ENCODE data around the gene PAPSS2. TPM values are rescaled to one million over a fixed set of nuclear protein-coding genes. Genes with fewer than 3 reads are reported as not detected.

PAPSS2 gene
- total and polyA plus RNA-seq, 2 donors (not counting 3 experiments of a cell fraction or from before 2014, with no cell fraction given), result 27.9 to 82.6 TPM

DNA sequence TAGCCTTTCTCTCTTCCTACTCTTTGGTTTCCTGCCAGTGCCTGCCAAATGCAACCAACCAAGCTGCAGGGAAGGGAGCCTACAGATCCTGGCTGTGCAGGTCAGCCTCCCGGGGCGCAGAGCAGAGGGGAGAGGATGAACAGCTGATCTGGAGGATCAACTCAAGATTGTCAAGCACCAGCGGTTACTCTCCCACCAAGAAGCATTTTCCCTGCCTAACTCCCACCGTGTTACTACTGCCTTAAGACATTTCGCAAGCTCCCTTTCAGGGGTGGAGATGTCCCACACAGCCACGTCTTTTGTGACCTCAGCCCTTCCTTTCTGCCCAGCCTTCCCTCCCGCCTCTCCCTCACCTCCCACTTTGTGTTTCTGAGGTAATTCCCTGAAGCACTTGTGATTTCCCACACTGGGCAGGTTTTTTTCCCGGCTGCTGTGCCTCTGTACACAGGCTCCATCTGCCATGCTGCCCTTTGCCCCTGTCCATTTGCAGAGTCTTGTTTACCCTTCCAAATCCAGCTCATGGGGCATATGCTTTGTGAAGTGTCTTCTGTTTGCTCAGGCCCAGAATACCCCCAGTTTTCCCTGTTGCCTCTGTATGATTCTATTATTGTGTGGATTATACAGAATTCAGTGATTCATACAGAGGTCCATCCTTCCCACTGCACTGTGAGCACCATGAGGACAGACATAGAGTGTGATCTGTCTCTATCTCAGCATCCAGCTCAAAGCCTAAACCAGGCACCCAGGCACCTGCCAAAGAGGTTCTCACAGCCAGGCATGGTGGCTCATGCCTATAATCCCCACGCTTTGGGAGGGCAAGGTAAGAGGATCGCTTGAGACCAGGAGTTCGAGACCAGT lies 40.9 kb upstream of the PAPSS2 start:
- Histone ChIP-seq H3K4me3 (replicated peaks in 1 of 3; ENCODE audit: insufficient read depth in 1 of 3, low read depth in 1 of 3, low read length in 3 of 3) (no peak overlapping the region), H3K4me2 (ENCODE audit: insufficient read depth, low read length) (no peak overlapping the region), H3K79me2 (ENCODE audit: control insufficient read depth, insufficient read depth, low read length) (no peaks in the 10 kb centered on the region), H3K36me3 (ENCODE audit: control insufficient read depth in 2 of 2, extremely low read depth in 1 of 2, insufficient read depth in 2 of 2, low read length in 2 of 2) (no peaks in the 10 kb centered on the region), H2AFZ (ENCODE audit: low read depth, low read length) (no peak overlapping the region), H3K27ac (ENCODE audit: insufficient read depth, low read depth, low read length) (no peak overlapping the region), H4K20me1 (replicated peaks; ENCODE audit: control insufficient read depth, extremely low read depth, insufficient read depth, low read length) (no peaks in the 10 kb centered on the region), H3K27me3 (ENCODE audit: control insufficient read depth in 2 of 2, insufficient read depth in 2 of 2, low read length in 2 of 2) (peaks cover 10 to 16% of the 10 kb centered on the region in 2 experiments), H3K9me3 (replicated peaks; ENCODE audit: control insufficient read depth, insufficient read depth, low read length) (no peaks in the 10 kb centered on the region), H3K9me1 (replicated peaks; ENCODE audit: control insufficient read depth, extremely low read depth, insufficient read depth, low read length) (no peaks in the 10 kb centered on the region), H3K4me1 (ENCODE audit: control insufficient read depth, extremely low read depth, insufficient read depth, low read length) (no peaks in the 10 kb centered on the region), H3K9ac (replicated peaks; ENCODE audit: extremely low read depth, insufficient read depth, low read length) (no peak overlapping the region)
- dilution Hi-C loops (cut with MboI; ENCODE audit: extremely low pct_ligation_motif_present, low sequenced_read_pairs) (no loop called here), intact Hi-C loops (cut with micrococcal nuclease) (no loop called here)
- ChIA-PET CTCF (interaction anchor here (1.4 kb wide), 1 partner anchor 14 kb away, joined by 3 read pairs; no protein-coding TSS in a partner anchor), POLR2A (no interaction called here)
- no peak for DNase-seq (ENCODE audit: low read depth, low spot score)
- no peak for FAIRE-seq
- TF ChIP-seq, protein P1, sequence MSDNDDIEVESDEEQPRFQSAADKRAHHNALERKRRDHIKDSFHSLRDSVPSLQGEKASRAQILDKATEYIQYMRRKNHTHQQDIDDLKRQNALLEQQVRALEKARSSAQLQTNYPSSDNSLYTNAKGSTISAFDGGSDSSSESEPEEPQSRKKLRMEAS (IDR thresholded peaks at IDR 0.05; ENCODE audit: insufficient read depth, insufficient read length), result no peak
- no peak for TF ChIP-seq POLR2AphosphoS5 (IDR thresholded peaks at IDR 0.05; ENCODE audit: insufficient read depth, low read depth, low read length)
- no peak for TF ChIP-seq POLR2A (IDR thresholded peaks at IDR 0.05; ENCODE audit: low read depth, low read length)
- TF ChIP-seq, protein P2, sequence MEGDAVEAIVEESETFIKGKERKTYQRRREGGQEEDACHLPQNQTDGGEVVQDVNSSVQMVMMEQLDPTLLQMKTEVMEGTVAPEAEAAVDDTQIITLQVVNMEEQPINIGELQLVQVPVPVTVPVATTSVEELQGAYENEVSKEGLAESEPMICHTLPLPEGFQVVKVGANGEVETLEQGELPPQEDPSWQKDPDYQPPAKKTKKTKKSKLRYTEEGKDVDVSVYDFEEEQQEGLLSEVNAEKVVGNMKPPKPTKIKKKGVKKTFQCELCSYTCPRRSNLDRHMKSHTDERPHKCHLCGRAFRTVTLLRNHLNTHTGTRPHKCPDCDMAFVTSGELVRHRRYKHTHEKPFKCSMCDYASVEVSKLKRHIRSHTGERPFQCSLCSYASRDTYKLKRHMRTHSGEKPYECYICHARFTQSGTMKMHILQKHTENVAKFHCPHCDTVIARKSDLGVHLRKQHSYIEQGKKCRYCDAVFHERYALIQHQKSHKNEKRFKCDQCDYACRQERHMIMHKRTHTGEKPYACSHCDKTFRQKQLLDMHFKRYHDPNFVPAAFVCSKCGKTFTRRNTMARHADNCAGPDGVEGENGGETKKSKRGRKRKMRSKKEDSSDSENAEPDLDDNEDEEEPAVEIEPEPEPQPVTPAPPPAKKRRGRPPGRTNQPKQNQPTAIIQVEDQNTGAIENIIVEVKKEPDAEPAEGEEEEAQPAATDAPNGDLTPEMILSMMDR (IDR thresholded peaks at IDR 0.05; ENCODE audit: extremely low read depth in 1 of 2, insufficient read depth in 1 of 2, low read depth in 1 of 2, low read length in 2 of 2), result no peak
- TF ChIP-seq EZH2 (IDR thresholded peaks at IDR 0.05; ENCODE audit: borderline replicate concordance, low read depth, low read length, severe bottlenecking), result no peak
- TF ChIP-seq MYC (IDR thresholded peaks at IDR 0.05; ENCODE audit: low read depth, low read length), result no peak
- TF ChIP-seq GATA2 (IDR thresholded peaks at IDR 0.05; ENCODE audit: insufficient read depth, insufficient read length, low read depth, low read length), result no peak
- TF ChIP-seq FOS (IDR thresholded peaks at IDR 0.05; ENCODE audit: borderline replicate concordance, insufficient read depth, low read length), result no peak
- TF ChIP-seq JUN (IDR thresholded peaks at IDR 0.05; ENCODE audit: borderline replicate concordance, insufficient read depth, insufficient read length, low read depth), result no peak
- no TSS peak for BruUV-seq (replicated peaks)

Measured in endothelial cell of umbilical vein (primary cell).